NCI-H524 treated with DMSO at 0.1 percent for 48 hours (cell line): ENCODE results near the gene E2F4.
A peak's percentile ranks its signal among the peaks of the same experiment; 100 is the strongest.

ENCODE experiments used
- DNase-seq: peaks from one replicate; lab custom pipeline; 2025; lab: John Stamatoyannopoulos, UW

E2F4 gene

GRCh38 chr16:67208154-67208896 is 16.4 kb downstream of the E2F4 start:
- no peak for DNase-seq

- DNase-seq: no peak
Measured at GRCh38 chr16:67209565-67209964, 17.6 kb downstream of the E2F4 start.

- no peak for DNase-seq
Measured at GRCh38 chr16:67210069-67210937, 18.3 kb downstream of the E2F4 start.

GRCh38 chr16:67211674-67212073 is 19.7 kb downstream of the E2F4 start:
- no peak for DNase-seq

- DNase-seq: no peak
Measured at GRCh38 chr16:67212766-67213165, 20.8 kb downstream of the E2F4 start.

- DNase-seq: no peak
Measured at GRCh38 chr16:67213197-67214019, 21.5 kb downstream of the E2F4 start.

- no peak for DNase-seq
Measured at GRCh38 chr16:67215706-67216105, 23.8 kb downstream of the E2F4 start.

- DNase-seq: no peak
Measured at GRCh38 chr16:67216612-67217490, 24.9 kb downstream of the E2F4 start.

GRCh38 chr16:67223992-67224391 is 32.0 kb downstream of the E2F4 start:
- DNase-seq: no peak

- DNase-seq: no peak
Measured at GRCh38 chr16:67226295-67226803, 34.4 kb downstream of the E2F4 start.

GRCh38 chr16:67226804-67227566 is 35.0 kb downstream of the E2F4 start, which contains the start of gene TMEM208:
Gene TMEM208, plus strand, starts transcription at chr16:67227130. Its CDS starts 89 bp downstream, at chr16:67227219.
- DNase-seq: peak; percentile 83

GRCh38 chr16:67227567-67227921 is 35.6 kb downstream of the E2F4 start:
- no peak for DNase-seq

- DNase-seq: no peak
Measured at GRCh38 chr16:67228034-67228785, 36.3 kb downstream of the E2F4 start.

- no peak for DNase-seq
Measured at GRCh38 chr16:67228905-67229304, 37.0 kb downstream of the E2F4 start.

GRCh38 chr16:67229906-67230808 is 38.2 kb downstream of the E2F4 start:
- no peak for DNase-seq

GRCh38 chr16:67230809-67231660 is 39.1 kb downstream of the E2F4 start:
- no peak for DNase-seq

GRCh38 chr16:67233596-67233995 is 41.6 kb downstream of the E2F4 start:
- no peak for DNase-seq

- no peak for DNase-seq
Measured at GRCh38 chr16:67234180-67234597, 42.2 kb downstream of the E2F4 start.
